HG03159 (cell line): ENCODE results near the gene NTN1.

Experiments
- ATAC-seq: cut with Tn5 transposase; IDR thresholded peaks from one replicate; pipeline ENCODE4 v1.9.1; 2021; ENCODE audit warnings: mild to moderate bottlenecking, moderate library complexity; ENCODE audit not compliant: unreplicated experiment

Gene NTN1

GRCh38 chr17:9266031-9266680 lies 244.8 kb downstream of the NTN1 start:
- ATAC-seq = no peak

GRCh38 chr17:9266697-9267117 lies 245.4 kb downstream of the NTN1 start:
- no peak for ATAC-seq

GRCh38 chr17:9268546-9268945 lies 247.2 kb downstream of the NTN1 start:
- no peak for ATAC-seq

GRCh38 chr17:9269350-9270035 lies 248.2 kb downstream of the NTN1 start:
- ATAC-seq = no peak

- ATAC-seq = no peak
Observed at GRCh38 chr17:9270921-9271320, 249.6 kb downstream of the NTN1 start.

- ATAC-seq = no peak
Observed at GRCh38 chr17:9271989-9272388, 250.7 kb downstream of the NTN1 start.

GRCh38 chr17:9272501-9273200 lies 251.3 kb downstream of the NTN1 start:
- ATAC-seq = no peak

- no peak for ATAC-seq
Observed at GRCh38 chr17:9273428-9274391, 252.4 kb downstream of the NTN1 start.

GRCh38 chr17:9274973-9275372 lies 253.7 kb downstream of the NTN1 start:
- ATAC-seq = no peak

- ATAC-seq = no peak
Observed at GRCh38 chr17:9279893-9280292, 258.6 kb downstream of the NTN1 start.

- ATAC-seq = no peak
Observed at GRCh38 chr17:9283909-9284308, 262.6 kb downstream of the NTN1 start.

GRCh38 chr17:9284884-9285283 lies 263.6 kb downstream of the NTN1 start:
- no peak for ATAC-seq

- no peak for ATAC-seq
Observed at GRCh38 chr17:9285602-9286427, 264.5 kb downstream of the NTN1 start.

- no peak for ATAC-seq
Observed at GRCh38 chr17:9286434-9286833, 265.1 kb downstream of the NTN1 start.

GRCh38 chr17:9287306-9287705 lies 266.0 kb downstream of the NTN1 start:
- ATAC-seq = no peak

GRCh38 chr17:9290226-9290613 lies 268.9 kb downstream of the NTN1 start:
- ATAC-seq = no peak

- ATAC-seq = no peak
Observed at GRCh38 chr17:9291912-9292560, 270.7 kb downstream of the NTN1 start.

GRCh38 chr17:9292561-9292941 lies 271.2 kb downstream of the NTN1 start:
- ATAC-seq = no peak
